Body of pancreas (tissue), 4 donors: ENCODE results near the gene SEC14L1.

Source experiments
- CTCF ChIP-seq, 7 experiments: fragments of 450-650 bp in 4 of 7; fragments of 200-600 bp in 3 of 7; sonication (generic) in 3 of 7; IDR thresholded peaks; one replicate each; pipeline ENCODE4 v1.5.1; 2016 to 2019; ENCODE audit warnings: antibody characterized with exemption in 7 of 7
- POLR2A ChIP-seq, 3 donors: fragments of 450-650 bp; IDR thresholded peaks; one replicate each; pipeline ENCODE4 v1.6.1; 2016; ENCODE audit warnings: antibody characterized with exemption in 3 of 3, mild to moderate bottlenecking in 2 of 3

GRCh38 chr17:77131904-77132303 is 8.9 kb upstream of the SEC14L1 start:
- TF ChIP-seq POLR2A (IDR thresholded peaks at IDR 0.05) = no peak
- TF ChIP-seq CTCF (IDR thresholded peaks at IDR 0.05) = no peak
